Testis (tissue), 3 donors: ENCODE results near the gene CRIP1. TPM values are rescaled to one million over a fixed set of nuclear protein-coding genes. Genes with fewer than 3 reads are reported as not detected.

Experiments
- DNase-seq: peaks from one replicate; pipeline ENCODE4 v3.0.0-alpha.2; 2019
- H3K27ac ChIP-seq, 2 donors: fragments of 200-600 bp; sonication (generic); one replicate each; pipeline ENCODE4 v1.5.1; 2019
- H3K27me3 ChIP-seq: fragments of 200-600 bp; sonication (generic); one replicate; pipeline ENCODE4 v1.5.1; 2019
- H3K36me3 ChIP-seq: fragments of 200-600 bp; sonication (generic); one replicate; pipeline ENCODE4 v1.5.1; 2017; ENCODE audit warnings: low read depth; ENCODE audit errors: missing control alignments
- H3K4me1 ChIP-seq: fragments of 200-600 bp; sonication (generic); one replicate; pipeline ENCODE4 v1.5.1; 2019
- H3K4me3 ChIP-seq, 2 donors: fragments of 200-600 bp; sonication (generic); one replicate each; pipeline ENCODE4 v1.5.1; 2017 to 2019
- H3K9me3 ChIP-seq: fragments of 200-600 bp; sonication (generic); one replicate; pipeline ENCODE4 v1.5.1; 2017
- CTCF ChIP-seq, 3 experiments: fragments of 450-650 bp in 2 of 3; fragments of 200-600 bp in 1 of 3; sonication (generic) in 1 of 3; IDR thresholded peaks; one replicate each; pipeline ENCODE4 v1.5.1; 2016 to 2019; ENCODE audit warnings: antibody characterized with exemption in 3 of 3, mild to moderate bottlenecking in 2 of 3, moderate library complexity in 1 of 3
- POLR2A ChIP-seq: fragments of 450-650 bp; IDR thresholded peaks from one replicate; pipeline ENCODE4 v1.6.1; 2017; ENCODE audit warnings: antibody characterized with exemption, mild to moderate bottlenecking, moderate library complexity
- WGBS, 2 donors: methylation state at CpG; one replicate each; pipeline ENCODE4 v1.1.5; 2018; 5-methylcytosine and 5-hydroxymethylcytosine counted together
- intact Hi-C: fragments of 100-400 bp; cut with DNase I; formaldehyde crosslinking; loops from one replicate; pipeline ENCODE4 v1.15.1; 2023; ENCODE audit warnings: low total_unique reads
- polyA plus RNA-seq: library from polyadenylated mRNA; stranded (reverse); fragments of 350-450 nt; fragmentation: Illumina TruSeq; extraction: RNeasy Lipid Tissue Mini Kit (QIAGEN cat#74804); gene quantifications from one replicate; pipeline ENCODE4 v1.2.3, GENCODE V29; 2014; ENCODE audit warnings: low read depth, low replicate concordance; ENCODE audit not compliant: insufficient read depth
- total RNA-seq, 2 donors: library from RNA; depleted of rRNA; stranded (reverse); fragments of >200 nt; gene quantifications; one replicate each; pipeline ENCODE4 v1.2.3, GENCODE V29; 2016

Gene CRIP1
- total and polyA plus RNA-seq, 3 donors from 2014 or later, result 3.0 to 154 (median 4.4) TPM

GRCh38 chr14:105530285-105531087, 43.8 kb downstream of the CRIP1 start:
- TF ChIP-seq POLR2A, result no peak
- intact Hi-C loops, result no loop called here

GRCh38 chr14:105531088-105531893, 44.6 kb downstream of the CRIP1 start:
- H3K4me3 ChIP-seq, result no peak overlapping the region
- intact Hi-C loops, result no loop called here
- no peak overlapping the region for H3K27ac ChIP-seq
- H3K36me3 ChIP-seq, result no peaks in the 10 kb centered on the region
- H3K4me1 ChIP-seq, result peaks cover 16% of the 10 kb centered on the region
- 94 to 95% methylated on average over 7 to 30 of the region's 30 CpGs for WGBS, 2 donors
- no peaks in the 10 kb centered on the region for H3K27me3 ChIP-seq
- no peaks in the 10 kb centered on the region for H3K9me3 ChIP-seq
- DNase-seq, result no peak
- TF ChIP-seq POLR2A (no peak), CTCF (IDR thresholded peaks at IDR 0.05) (no peak)

More at GRCh38 chr14:105530285-105531087, 43.8 kb downstream of the CRIP1 start:
- no peak for DNase-seq
- no peaks in the 10 kb centered on the region for H3K27me3 ChIP-seq
- no peaks in the 10 kb centered on the region for H3K36me3 ChIP-seq
- no peak overlapping the region for H3K4me3 ChIP-seq
- 58 to 81% methylated on average over 8 to 19 of the region's 19 CpGs for WGBS, 2 donors
- H3K9me3 ChIP-seq, result no peaks in the 10 kb centered on the region
- no peak overlapping the region for H3K27ac ChIP-seq
- H3K4me1 ChIP-seq, result peaks cover 22% of the 10 kb centered on the region

GRCh38 chr14:105531894-105532623, 45.4 kb downstream of the CRIP1 start:
- Histone ChIP-seq H3K4me1 (peaks cover 13% of the 10 kb centered on the region), H3K27me3 (no peaks in the 10 kb centered on the region), H3K9me3 (no peaks in the 10 kb centered on the region), H3K27ac (no peak overlapping the region), H3K36me3 (no peaks in the 10 kb centered on the region), H3K4me3 (no peak overlapping the region)
- TF ChIP-seq CTCF (IDR thresholded peaks at IDR 0.05) (no peak), POLR2A (no peak)
- 88 to 91% methylated on average over 8 to 19 of the region's 19 CpGs for WGBS, 2 donors
- no peak for DNase-seq
- intact Hi-C loops, result no loop called here

- 70 to 74% methylated on average over 5 to 10 of the region's 10 CpGs for WGBS, 2 donors
- no peak for TF ChIP-seq POLR2A
- no peak for TF ChIP-seq CTCF (IDR thresholded peaks at IDR 0.05)
- no peak for DNase-seq
- intact Hi-C loops, result no loop called here
- Histone ChIP-seq H3K4me3 (no peak overlapping the region), H3K9me3 (no peaks in the 10 kb centered on the region), H3K4me1 (peaks cover 6% of the 10 kb centered on the region), H3K36me3 (no peaks in the 10 kb centered on the region), H3K27me3 (no peaks in the 10 kb centered on the region), H3K27ac (no peak overlapping the region)
Observed at GRCh38 chr14:105532735-105533141, 46.1 kb downstream of the CRIP1 start.

- 83 to 87% methylated on average over 1 to 9 of the region's 9 CpGs for WGBS, 2 donors
- no peak overlapping the region for H3K4me3 ChIP-seq
- H3K9me3 ChIP-seq, result no peaks in the 10 kb centered on the region
- TF ChIP-seq POLR2A, result no peak
- TF ChIP-seq CTCF (IDR thresholded peaks at IDR 0.05), result no peak
- peaks cover 3% of the 10 kb centered on the region for H3K4me1 ChIP-seq
- DNase-seq, result no peak
- H3K36me3 ChIP-seq, result no peaks in the 10 kb centered on the region
- no peak overlapping the region for H3K27ac ChIP-seq
- H3K27me3 ChIP-seq, result no peaks in the 10 kb centered on the region
- intact Hi-C loops, result no loop called here
Observed at GRCh38 chr14:105533391-105533790, 46.7 kb downstream of the CRIP1 start.
